OCI-LY7 (cell line): ENCODE data around the gene APBB2.

Experiments used
- EZH2phosphoT487 ChIP-seq: fragments of 200-600 bp; sonication (generic); IDR thresholded peaks from 2 replicates; pipeline ENCODE4 v1.6.1; 2018; ENCODE audit warnings: low read depth, borderline replicate concordance, mild to moderate bottlenecking, mixed run types, antibody characterized with exemption, low read length, moderate library complexity, mixed read lengths
- TF ChIP-seq, protein P1 (sequence below): fragments of 200-600 bp; sonication (generic); conservative IDR thresholded peaks from 2 replicates; pipeline ENCODE4 v1.5.1; 2014; ENCODE audit warnings: mild to moderate bottlenecking, antibody characterized with exemption, low read length, moderate library complexity, mixed read lengths

GRCh38 chr4:41213625-41214135 lies 662 bp downstream of the APBB2 start:
- TF ChIP-seq, protein P1, sequence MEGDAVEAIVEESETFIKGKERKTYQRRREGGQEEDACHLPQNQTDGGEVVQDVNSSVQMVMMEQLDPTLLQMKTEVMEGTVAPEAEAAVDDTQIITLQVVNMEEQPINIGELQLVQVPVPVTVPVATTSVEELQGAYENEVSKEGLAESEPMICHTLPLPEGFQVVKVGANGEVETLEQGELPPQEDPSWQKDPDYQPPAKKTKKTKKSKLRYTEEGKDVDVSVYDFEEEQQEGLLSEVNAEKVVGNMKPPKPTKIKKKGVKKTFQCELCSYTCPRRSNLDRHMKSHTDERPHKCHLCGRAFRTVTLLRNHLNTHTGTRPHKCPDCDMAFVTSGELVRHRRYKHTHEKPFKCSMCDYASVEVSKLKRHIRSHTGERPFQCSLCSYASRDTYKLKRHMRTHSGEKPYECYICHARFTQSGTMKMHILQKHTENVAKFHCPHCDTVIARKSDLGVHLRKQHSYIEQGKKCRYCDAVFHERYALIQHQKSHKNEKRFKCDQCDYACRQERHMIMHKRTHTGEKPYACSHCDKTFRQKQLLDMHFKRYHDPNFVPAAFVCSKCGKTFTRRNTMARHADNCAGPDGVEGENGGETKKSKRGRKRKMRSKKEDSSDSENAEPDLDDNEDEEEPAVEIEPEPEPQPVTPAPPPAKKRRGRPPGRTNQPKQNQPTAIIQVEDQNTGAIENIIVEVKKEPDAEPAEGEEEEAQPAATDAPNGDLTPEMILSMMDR = no peak
- TF ChIP-seq EZH2phosphoT487 = no peak
